22Rv1 (cell line): ENCODE results near the gene ROR1.

Source experiments
- H3K27ac ChIP-seq: fragments of 450-650 bp; 2 replicates; pipeline ENCODE4 v1.5.1; 2017
- ZFX ChIP-seq: fragments of 450-650 bp; IDR thresholded peaks from 2 replicates; pipeline ENCODE4 v1.6.1; 2017; ENCODE audit warnings: antibody characterized with exemption, borderline replicate concordance
- TF ChIP-seq, protein P1 (sequence below): fragments of 450-650 bp; IDR thresholded peaks from 2 replicates; pipeline ENCODE4 v1.5.1; 2017; ENCODE audit warnings: mild to moderate bottlenecking

ROR1 gene

GRCh38 chr1:64155278-64155677 is 381.5 kb downstream of the ROR1 start:
- TF ChIP-seq, protein P1, sequence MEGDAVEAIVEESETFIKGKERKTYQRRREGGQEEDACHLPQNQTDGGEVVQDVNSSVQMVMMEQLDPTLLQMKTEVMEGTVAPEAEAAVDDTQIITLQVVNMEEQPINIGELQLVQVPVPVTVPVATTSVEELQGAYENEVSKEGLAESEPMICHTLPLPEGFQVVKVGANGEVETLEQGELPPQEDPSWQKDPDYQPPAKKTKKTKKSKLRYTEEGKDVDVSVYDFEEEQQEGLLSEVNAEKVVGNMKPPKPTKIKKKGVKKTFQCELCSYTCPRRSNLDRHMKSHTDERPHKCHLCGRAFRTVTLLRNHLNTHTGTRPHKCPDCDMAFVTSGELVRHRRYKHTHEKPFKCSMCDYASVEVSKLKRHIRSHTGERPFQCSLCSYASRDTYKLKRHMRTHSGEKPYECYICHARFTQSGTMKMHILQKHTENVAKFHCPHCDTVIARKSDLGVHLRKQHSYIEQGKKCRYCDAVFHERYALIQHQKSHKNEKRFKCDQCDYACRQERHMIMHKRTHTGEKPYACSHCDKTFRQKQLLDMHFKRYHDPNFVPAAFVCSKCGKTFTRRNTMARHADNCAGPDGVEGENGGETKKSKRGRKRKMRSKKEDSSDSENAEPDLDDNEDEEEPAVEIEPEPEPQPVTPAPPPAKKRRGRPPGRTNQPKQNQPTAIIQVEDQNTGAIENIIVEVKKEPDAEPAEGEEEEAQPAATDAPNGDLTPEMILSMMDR, result no peak
- no peak for TF ChIP-seq ZFX

DNA sequence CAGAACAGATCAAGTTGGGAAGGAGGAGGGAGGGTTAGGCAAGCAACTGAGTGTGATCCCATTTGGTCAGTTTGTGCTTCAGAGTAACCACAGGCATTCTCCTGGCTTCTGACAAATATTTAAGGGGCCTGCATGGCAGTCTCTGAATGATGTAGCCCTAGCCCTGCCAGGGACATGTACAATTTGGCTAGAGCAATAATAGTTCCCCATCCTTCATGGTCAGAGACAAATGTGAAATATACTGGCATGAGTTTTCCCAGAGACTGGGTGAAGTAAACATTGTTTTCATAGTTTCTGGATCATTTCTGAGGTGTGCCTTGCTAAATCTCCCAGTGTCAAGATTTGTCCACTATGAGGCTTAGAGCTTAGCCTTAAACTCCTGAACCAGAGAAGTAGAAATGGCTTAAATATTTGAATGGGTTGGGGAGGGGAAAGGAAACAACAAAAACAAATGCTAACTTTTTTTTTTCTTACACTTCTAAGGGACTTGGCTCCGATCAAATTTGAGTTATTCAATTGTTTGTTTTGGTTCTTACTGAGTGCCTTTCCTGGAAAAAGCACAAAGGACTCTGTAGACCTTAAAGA is 387.6 kb downstream of the ROR1 start:
- no peak overlapping the region for H3K27ac ChIP-seq
- no peak for TF ChIP-seq ZFX
- TF ChIP-seq, protein P1, result no peak

More at GRCh38 chr1:64155278-64155677, 381.5 kb downstream of the ROR1 start:
- no peak overlapping the region for H3K27ac ChIP-seq

DNA sequence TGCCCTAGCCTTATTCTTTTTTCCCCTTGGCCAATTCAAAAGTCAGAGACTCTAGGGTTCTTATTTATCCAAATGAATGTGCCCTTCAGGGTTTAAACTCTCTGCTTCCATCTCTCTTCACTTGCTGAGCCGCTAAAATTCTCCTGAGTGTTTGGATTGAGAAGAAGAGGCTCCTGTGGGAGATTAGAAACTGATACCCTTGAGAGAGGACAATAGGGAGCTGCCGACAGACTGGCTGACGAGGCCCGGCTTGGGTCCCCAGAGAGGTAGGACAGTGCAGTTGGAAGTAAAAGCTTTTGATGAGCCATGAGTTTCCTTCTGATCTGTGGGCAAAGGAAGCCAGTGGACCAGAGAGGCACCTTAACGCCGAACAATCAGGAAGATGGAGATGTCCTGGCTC is 388.3 kb downstream of the ROR1 start:
- no peak overlapping the region for H3K27ac ChIP-seq
- TF ChIP-seq ZFX, result no peak
- TF ChIP-seq, protein P1, result no peak

DNA sequence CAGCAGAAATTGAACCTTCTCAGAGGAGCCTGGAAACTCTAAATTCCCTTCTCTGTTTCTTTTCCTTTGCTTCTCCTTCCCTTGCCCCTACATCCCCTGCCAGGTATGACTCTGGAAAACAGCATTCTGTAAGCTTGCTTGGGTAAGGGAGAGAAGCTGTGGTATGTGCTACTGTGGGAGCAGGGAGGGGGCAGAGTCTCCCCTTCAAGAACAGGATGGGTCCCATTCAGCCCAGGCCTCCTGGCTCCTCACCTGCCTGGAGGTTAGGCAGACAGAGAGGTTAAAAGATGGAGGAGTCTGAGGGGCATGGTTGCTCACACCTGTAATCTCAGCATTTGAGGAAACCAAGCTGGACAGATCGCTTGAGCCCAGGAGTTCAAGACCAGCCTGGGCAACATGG is 389.0 kb downstream of the ROR1 start:
- no peak overlapping the region for H3K27ac ChIP-seq
- no peak for TF ChIP-seq ZFX
- TF ChIP-seq, protein P1, result no peak

- H3K27ac ChIP-seq, result no peak overlapping the region
- no peak for TF ChIP-seq ZFX
- TF ChIP-seq, protein P1, result no peak
Observed at GRCh38 chr1:64163431-64163830, 389.6 kb downstream of the ROR1 start.

- TF ChIP-seq, protein P1, result peak; percentile 30
- TF ChIP-seq ZFX, result no peak
- H3K27ac ChIP-seq, result no peak overlapping the region
Observed at GRCh38 chr1:64163970-64164369, 390.2 kb downstream of the ROR1 start.

- no peak overlapping the region for H3K27ac ChIP-seq
- TF ChIP-seq, protein P1, result no peak
- no peak for TF ChIP-seq ZFX
Observed at GRCh38 chr1:64166629-64167028, 392.8 kb downstream of the ROR1 start.
